ENCODE data around the gene PRKCA. TPM values are rescaled to one million over a fixed set of nuclear protein-coding genes. Genes with fewer than 3 reads are reported as not detected.

The PRKCA gene
- total RNA-seq, 6 experiments from 2014 or later, result 81.2 to 106 (median 92.9) TPM

GRCh38 chr17:66542967-66543520 is 240.6 kb downstream of the PRKCA start:
- Mint-ChIP-seq H3K4me3 (peak overlapping the region; percentile 78), H3K36me3 (ENCODE audit: low read depth) (peaks cover 21% of the 10 kb centered on the region), H3K27me3 (ENCODE audit: insufficient read depth) (no peaks in the 10 kb centered on the region), H3K27ac (peak overlapping the region; percentile 94), H3K9me3 (peaks cover 22% of the 10 kb centered on the region), H3K4me1 (ENCODE audit: low read depth) (peaks cover 94% of the 10 kb centered on the region)
- TF ChIP-seq CTCF (IDR thresholded peaks at IDR 0.05), result no peak
- peak; percentile 62 for DNase-seq

DNA sequence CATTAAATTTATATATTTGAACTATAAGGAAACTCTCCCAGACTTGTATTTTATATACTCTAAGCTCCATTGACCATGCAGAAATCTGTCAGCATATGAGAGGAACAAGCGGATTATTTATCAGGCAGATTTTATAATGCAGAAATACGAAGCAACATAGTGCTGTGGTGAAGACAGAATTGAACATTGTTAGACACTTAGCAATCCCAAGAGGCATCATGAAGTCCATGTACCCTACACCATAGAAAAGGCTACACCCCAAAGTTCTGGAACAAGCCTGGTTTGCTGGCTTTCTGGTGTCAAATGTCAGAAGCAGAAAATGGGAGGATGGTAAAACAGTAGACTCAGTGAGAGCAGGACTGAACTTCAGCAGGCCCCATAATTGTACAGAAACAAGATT is 241.1 kb downstream of the PRKCA start:
- H3K27ac Mint-ChIP-seq, result peak overlapping the region; percentile 94
- peak overlapping the region; percentile 78 for H3K4me3 Mint-ChIP-seq
- H3K4me1 Mint-ChIP-seq (ENCODE audit: low read depth), result peaks cover 94% of the 10 kb centered on the region
- peaks cover 22% of the 10 kb centered on the region for H3K9me3 Mint-ChIP-seq
- peaks cover 21% of the 10 kb centered on the region for H3K36me3 Mint-ChIP-seq (ENCODE audit: low read depth)
- TF ChIP-seq CTCF (IDR thresholded peaks at IDR 0.05), result no peak
- no peaks in the 10 kb centered on the region for H3K27me3 Mint-ChIP-seq (ENCODE audit: insufficient read depth)
- no peak for DNase-seq

DNA sequence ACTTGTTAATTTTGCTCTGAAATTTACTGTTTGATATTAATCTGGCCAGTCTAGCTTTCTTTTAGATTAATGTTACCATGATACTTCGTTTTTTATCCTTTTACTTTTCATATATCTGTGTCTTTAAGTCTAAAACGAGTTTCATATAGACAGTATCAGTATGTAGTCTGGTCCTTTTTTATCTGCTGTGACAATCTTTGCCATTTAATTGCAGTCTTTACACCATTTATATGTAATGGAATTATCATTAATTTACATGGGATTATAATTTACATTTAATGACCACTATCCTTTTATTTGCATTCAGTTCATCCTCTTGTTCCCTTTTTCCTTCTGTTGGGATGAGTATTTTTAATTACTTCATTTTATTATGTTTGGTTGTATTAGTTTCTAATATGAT is 243.5 kb downstream of the PRKCA start:
- Mint-ChIP-seq H3K4me1 (ENCODE audit: low read depth) (peaks cover 94% of the 10 kb centered on the region), H3K4me3 (peak overlapping the region; percentile 33; the same call in 1 of the 2 replicates), H3K27ac (peak overlapping the region; percentile 76; the same call in 1 of the 2 replicates), H3K9me3 (peaks cover 22% of the 10 kb centered on the region), H3K36me3 (ENCODE audit: low read depth) (peaks cover 21% of the 10 kb centered on the region), H3K27me3 (ENCODE audit: insufficient read depth) (no peaks in the 10 kb centered on the region)
- no peak for DNase-seq
- TF ChIP-seq CTCF (IDR thresholded peaks at IDR 0.05), result no peak

DNA sequence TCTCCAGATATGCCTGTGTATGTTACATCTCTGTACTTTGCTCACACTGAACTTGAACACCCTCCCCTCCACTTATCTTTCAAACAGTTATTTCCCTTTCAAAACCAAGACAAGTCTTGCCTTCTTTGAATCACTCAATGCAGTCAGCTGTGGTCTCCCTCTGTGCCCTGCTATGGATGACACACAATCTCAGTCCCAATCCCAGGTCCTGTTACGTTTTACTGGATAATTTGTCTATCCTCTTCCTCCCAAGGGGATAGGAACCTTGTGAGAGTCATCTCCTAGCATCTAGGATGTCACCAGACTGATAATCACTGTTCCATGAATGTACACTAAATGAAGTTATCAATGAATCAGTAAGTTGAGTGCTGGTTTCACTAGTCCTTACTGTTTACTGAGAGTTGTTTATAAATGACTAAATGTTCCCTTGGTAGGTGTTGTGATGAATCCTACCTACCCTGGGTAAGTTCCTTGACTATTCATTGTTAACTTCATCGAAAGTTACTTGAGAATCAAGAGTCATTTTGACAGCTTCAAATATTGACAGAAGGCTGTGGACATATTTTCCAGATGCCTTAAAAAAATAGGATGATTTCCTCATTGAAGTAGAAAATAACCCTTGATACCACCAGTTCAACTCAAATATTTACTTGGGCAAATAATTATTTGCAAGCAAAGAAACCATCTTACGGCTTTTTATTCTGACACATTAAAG is 244.9 kb downstream of the PRKCA start:
- Mint-ChIP-seq H3K9me3 (peaks cover 22% of the 10 kb centered on the region), H3K4me1 (ENCODE audit: low read depth) (peaks cover 90% of the 10 kb centered on the region), H3K27me3 (ENCODE audit: insufficient read depth) (no peaks in the 10 kb centered on the region; the same call in 1 of the 2 replicates), H3K36me3 (ENCODE audit: low read depth) (peaks cover 22% of the 10 kb centered on the region), H3K4me3 (peak overlapping the region; percentile 67; the same call in 1 of the 2 replicates), H3K27ac (peak overlapping the region; percentile 85)
- TF ChIP-seq CTCF (IDR thresholded peaks at IDR 0.05), result no peak
- DNase-seq, result no peak

GRCh38 chr17:66548158-66548557 is 245.7 kb downstream of the PRKCA start:
- Mint-ChIP-seq H3K36me3 (ENCODE audit: low read depth) (peaks cover 27% of the 10 kb centered on the region), H3K27ac (peak overlapping the region; percentile 85), H3K4me1 (ENCODE audit: low read depth) (peaks cover 85% of the 10 kb centered on the region), H3K9me3 (peaks cover 22% of the 10 kb centered on the region), H3K4me3 (peak overlapping the region; percentile 67), H3K27me3 (ENCODE audit: insufficient read depth) (no peaks in the 10 kb centered on the region; the same call in 1 of the 2 replicates)
- TF ChIP-seq CTCF (IDR thresholded peaks at IDR 0.05), result no peak
- peak; percentile 38 for DNase-seq

All from HFFc6 (cell line).